Measurements from ENCODE around the gene THOC7. TPM values are rescaled to one million over a fixed set of nuclear protein-coding genes. Genes with fewer than 3 reads are reported as not detected.

The THOC7 gene
- total RNA-seq, 1 experiment from 2014 or later = 67.3 TPM

DNA sequence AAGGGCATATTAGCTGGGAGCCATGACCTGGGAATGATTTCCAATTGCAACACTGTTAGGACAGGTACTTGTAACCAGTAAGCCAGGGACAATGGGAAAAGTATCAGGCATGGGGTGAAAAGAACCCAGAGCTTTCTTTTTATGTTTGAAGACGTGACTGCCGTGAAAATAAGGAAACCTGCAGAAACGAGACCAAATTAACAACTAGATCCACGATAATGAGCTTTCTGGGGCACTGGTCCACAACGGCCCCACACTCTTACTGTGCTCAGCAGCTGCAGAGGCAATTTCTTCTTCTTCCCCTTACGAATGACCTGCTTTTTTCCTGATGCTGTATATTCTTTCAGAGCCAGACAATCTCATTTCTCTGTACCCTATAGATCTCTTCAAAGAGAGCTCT, 33.1 kb downstream of the THOC7 start:
- Histone ChIP-seq H3K9ac (ENCODE audit: low read length) (no peak overlapping the region), H3K27me3 (ENCODE audit: insufficient read depth, low read length) (no peaks in the 10 kb centered on the region), H4K20me1 (ENCODE audit: insufficient read depth) (no peaks in the 10 kb centered on the region), H3K27ac (ENCODE audit: low read depth, low read length) (no peak overlapping the region), H3K4me2 (ENCODE audit: low read length) (no peak overlapping the region), H3K9me3 (ENCODE audit: control insufficient read depth in 1 of 2, insufficient read depth in 1 of 2, low read depth in 1 of 2, low read length in 2 of 2) (no peaks in the 10 kb centered on the region), H3K9me2 (ENCODE audit: insufficient read depth) (no peaks in the 10 kb centered on the region), H2AFZ (ENCODE audit: low read depth, low read length, poor library complexity, severe bottlenecking) (no peak overlapping the region), H3K36me3 (ENCODE audit: control insufficient read depth in 1 of 2, insufficient read depth in 2 of 2, low read length in 2 of 2) (peaks cover 8 to 12% of the 10 kb centered on the region in 2 experiments; a peak in 2 of 4 replicates), H3K4me1 (ENCODE audit: control insufficient read depth in 1 of 2, insufficient read depth in 2 of 2, low read length in 2 of 2) (no peaks in the 10 kb centered on the region), H3K79me2 (ENCODE audit: insufficient read depth, low read length) (no peaks in the 10 kb centered on the region), H3K4me3 (replicated peaks in 1 of 2; ENCODE audit: low read depth in 1 of 2, low read length in 2 of 2) (no peak overlapping the region)
- POLR2A ChIA-PET = no interaction called here
- BruUV-seq (replicated peaks) = no TSS peak
- intact Hi-C loops (cut with micrococcal nuclease) = no loop called here
- no peak for TF ChIP-seq YY1 (IDR thresholded peaks at IDR 0.05; ENCODE audit: extremely low read depth, insufficient replicate concordance, low read depth, low read length)
- TF ChIP-seq JUND (IDR thresholded peaks at IDR 0.05) = no peak
- no peak for TF ChIP-seq FOSL1 (IDR thresholded peaks at IDR 0.05; ENCODE audit: low read depth)
- TF ChIP-seq, protein P1, sequence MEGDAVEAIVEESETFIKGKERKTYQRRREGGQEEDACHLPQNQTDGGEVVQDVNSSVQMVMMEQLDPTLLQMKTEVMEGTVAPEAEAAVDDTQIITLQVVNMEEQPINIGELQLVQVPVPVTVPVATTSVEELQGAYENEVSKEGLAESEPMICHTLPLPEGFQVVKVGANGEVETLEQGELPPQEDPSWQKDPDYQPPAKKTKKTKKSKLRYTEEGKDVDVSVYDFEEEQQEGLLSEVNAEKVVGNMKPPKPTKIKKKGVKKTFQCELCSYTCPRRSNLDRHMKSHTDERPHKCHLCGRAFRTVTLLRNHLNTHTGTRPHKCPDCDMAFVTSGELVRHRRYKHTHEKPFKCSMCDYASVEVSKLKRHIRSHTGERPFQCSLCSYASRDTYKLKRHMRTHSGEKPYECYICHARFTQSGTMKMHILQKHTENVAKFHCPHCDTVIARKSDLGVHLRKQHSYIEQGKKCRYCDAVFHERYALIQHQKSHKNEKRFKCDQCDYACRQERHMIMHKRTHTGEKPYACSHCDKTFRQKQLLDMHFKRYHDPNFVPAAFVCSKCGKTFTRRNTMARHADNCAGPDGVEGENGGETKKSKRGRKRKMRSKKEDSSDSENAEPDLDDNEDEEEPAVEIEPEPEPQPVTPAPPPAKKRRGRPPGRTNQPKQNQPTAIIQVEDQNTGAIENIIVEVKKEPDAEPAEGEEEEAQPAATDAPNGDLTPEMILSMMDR (IDR thresholded peaks at IDR 0.05 in 2 of 3, conservative IDR thresholded peaks at IDR 0.05 in 1 of 3; ENCODE audit: borderline replicate concordance in 1 of 3, insufficient read depth in 1 of 3, low read depth in 2 of 3, low read length in 2 of 3) = no peak
- TF ChIP-seq, protein P2, sequence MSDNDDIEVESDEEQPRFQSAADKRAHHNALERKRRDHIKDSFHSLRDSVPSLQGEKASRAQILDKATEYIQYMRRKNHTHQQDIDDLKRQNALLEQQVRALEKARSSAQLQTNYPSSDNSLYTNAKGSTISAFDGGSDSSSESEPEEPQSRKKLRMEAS (IDR thresholded peaks at IDR 0.05) = no peak
- TF ChIP-seq, protein P3, sequence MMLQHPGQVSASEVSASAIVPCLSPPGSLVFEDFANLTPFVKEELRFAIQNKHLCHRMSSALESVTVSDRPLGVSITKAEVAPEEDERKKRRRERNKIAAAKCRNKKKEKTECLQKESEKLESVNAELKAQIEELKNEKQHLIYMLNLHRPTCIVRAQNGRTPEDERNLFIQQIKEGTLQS (IDR thresholded peaks at IDR 0.05) = no peak
- no peak for TF ChIP-seq EZH2 (IDR thresholded peaks at IDR 0.05)
- no peak for TF ChIP-seq ZFX (IDR thresholded peaks at IDR 0.05)
- TF ChIP-seq CBX3 (IDR thresholded peaks at IDR 0.05; ENCODE audit: low read depth) = no peak
- TF ChIP-seq, protein P4, sequence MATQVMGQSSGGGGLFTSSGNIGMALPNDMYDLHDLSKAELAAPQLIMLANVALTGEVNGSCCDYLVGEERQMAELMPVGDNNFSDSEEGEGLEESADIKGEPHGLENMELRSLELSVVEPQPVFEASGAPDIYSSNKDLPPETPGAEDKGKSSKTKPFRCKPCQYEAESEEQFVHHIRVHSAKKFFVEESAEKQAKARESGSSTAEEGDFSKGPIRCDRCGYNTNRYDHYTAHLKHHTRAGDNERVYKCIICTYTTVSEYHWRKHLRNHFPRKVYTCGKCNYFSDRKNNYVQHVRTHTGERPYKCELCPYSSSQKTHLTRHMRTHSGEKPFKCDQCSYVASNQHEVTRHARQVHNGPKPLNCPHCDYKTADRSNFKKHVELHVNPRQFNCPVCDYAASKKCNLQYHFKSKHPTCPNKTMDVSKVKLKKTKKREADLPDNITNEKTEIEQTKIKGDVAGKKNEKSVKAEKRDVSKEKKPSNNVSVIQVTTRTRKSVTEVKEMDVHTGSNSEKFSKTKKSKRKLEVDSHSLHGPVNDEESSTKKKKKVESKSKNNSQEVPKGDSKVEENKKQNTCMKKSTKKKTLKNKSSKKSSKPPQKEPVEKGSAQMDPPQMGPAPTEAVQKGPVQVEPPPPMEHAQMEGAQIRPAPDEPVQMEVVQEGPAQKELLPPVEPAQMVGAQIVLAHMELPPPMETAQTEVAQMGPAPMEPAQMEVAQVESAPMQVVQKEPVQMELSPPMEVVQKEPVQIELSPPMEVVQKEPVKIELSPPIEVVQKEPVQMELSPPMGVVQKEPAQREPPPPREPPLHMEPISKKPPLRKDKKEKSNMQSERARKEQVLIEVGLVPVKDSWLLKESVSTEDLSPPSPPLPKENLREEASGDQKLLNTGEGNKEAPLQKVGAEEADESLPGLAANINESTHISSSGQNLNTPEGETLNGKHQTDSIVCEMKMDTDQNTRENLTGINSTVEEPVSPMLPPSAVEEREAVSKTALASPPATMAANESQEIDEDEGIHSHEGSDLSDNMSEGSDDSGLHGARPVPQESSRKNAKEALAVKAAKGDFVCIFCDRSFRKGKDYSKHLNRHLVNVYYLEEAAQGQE (IDR thresholded peaks at IDR 0.05; ENCODE audit: low read depth) = no peak
- no peak for TF ChIP-seq SRF (IDR thresholded peaks at IDR 0.05; ENCODE audit: low read depth)
- no peak for TF ChIP-seq TCF7L2 (IDR thresholded peaks at IDR 0.05; ENCODE audit: borderline replicate concordance, extremely low read depth, insufficient read depth, insufficient read length)
- TF ChIP-seq EZH2phosphoT487 (IDR thresholded peaks at IDR 0.05; ENCODE audit: borderline replicate concordance) = no peak
- TF ChIP-seq SIN3A (IDR thresholded peaks at IDR 0.05; ENCODE audit: low read depth) = no peak
- no peak for TF ChIP-seq EGR1 (IDR thresholded peaks at IDR 0.05; ENCODE audit: low read depth)
- no peak for TF ChIP-seq ELF1 (IDR thresholded peaks at IDR 0.05; ENCODE audit: borderline replicate concordance, low read depth)
- no peak for TF ChIP-seq SP1 (IDR thresholded peaks at IDR 0.05; ENCODE audit: low read depth)
- ATAC-seq (no peak), DNase-seq (ENCODE audit: low read depth, low spot score) (no peak)
- RAD21 ChIA-PET (ENCODE audit: low non-redundant PET in 1 of 2, low total read pairs in 2 of 2, uncharacterized antibody in 2 of 2, unreplicated experiment in 2 of 2) = no interaction called here
- CTCF ChIA-PET = no interaction called here

Data from HCT116 (cell line).